GM18873 (cell line): ENCODE measurements around the gene ABR.
"Not testable (repeated sequence)": the region's sequence is repeated elsewhere in the genome, so short reads cannot be mapped to it uniquely, and the experiment has no call there.

ENCODE experiments used
- ATAC-seq: cut with Tn5 transposase; IDR thresholded peaks from one replicate; pipeline ENCODE4 v1.9.1; 2021; ENCODE audit warnings: mild to moderate bottlenecking, moderate library complexity, moderate number of reproducible peaks; ENCODE audit not compliant: unreplicated experiment, low FRiP score

The ABR gene

GRCh38 chr17:973053-973452 lies 206.7 kb downstream of the ABR start:
- no peak for ATAC-seq

- ATAC-seq = not testable (repeated sequence)
Measured at GRCh38 chr17:971861-972260, 207.9 kb downstream of the ABR start.

- ATAC-seq = no peak
Measured at GRCh38 chr17:970364-970763, 209.4 kb downstream of the ABR start.

GRCh38 chr17:969811-970355 lies 209.9 kb downstream of the ABR start:
- ATAC-seq = no peak

GRCh38 chr17:968812-969730 lies 210.7 kb downstream of the ABR start:
- ATAC-seq = no peak

- no peak for ATAC-seq
Measured at GRCh38 chr17:967122-967521, 212.7 kb downstream of the ABR start.

- no peak for ATAC-seq
Measured at GRCh38 chr17:965311-965989, 214.3 kb downstream of the ABR start.

- no peak for ATAC-seq
Measured at GRCh38 chr17:964876-965275, 214.9 kb downstream of the ABR start.

- no peak for ATAC-seq
Measured at GRCh38 chr17:962670-963069, 217.1 kb downstream of the ABR start.

- no peak for ATAC-seq
Measured at GRCh38 chr17:962166-962565, 217.6 kb downstream of the ABR start.

- no peak for ATAC-seq
Measured at GRCh38 chr17:958712-959451, 220.9 kb downstream of the ABR start.

GRCh38 chr17:957856-958421 lies 221.8 kb downstream of the ABR start:
- no peak for ATAC-seq

GRCh38 chr17:956905-957304 lies 222.9 kb downstream of the ABR start:
- ATAC-seq = no peak

GRCh38 chr17:954431-955164 lies 225.2 kb downstream of the ABR start:
- ATAC-seq = no peak

GRCh38 chr17:953767-954166 lies 226.0 kb downstream of the ABR start:
- no peak for ATAC-seq
